ENCODE measurements around the gene DAND5.

DAND5 gene, protein sequence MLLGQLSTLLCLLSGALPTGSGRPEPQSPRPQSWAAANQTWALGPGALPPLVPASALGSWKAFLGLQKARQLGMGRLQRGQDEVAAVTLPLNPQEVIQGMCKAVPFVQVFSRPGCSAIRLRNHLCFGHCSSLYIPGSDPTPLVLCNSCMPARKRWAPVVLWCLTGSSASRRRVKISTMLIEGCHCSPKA

DNA sequence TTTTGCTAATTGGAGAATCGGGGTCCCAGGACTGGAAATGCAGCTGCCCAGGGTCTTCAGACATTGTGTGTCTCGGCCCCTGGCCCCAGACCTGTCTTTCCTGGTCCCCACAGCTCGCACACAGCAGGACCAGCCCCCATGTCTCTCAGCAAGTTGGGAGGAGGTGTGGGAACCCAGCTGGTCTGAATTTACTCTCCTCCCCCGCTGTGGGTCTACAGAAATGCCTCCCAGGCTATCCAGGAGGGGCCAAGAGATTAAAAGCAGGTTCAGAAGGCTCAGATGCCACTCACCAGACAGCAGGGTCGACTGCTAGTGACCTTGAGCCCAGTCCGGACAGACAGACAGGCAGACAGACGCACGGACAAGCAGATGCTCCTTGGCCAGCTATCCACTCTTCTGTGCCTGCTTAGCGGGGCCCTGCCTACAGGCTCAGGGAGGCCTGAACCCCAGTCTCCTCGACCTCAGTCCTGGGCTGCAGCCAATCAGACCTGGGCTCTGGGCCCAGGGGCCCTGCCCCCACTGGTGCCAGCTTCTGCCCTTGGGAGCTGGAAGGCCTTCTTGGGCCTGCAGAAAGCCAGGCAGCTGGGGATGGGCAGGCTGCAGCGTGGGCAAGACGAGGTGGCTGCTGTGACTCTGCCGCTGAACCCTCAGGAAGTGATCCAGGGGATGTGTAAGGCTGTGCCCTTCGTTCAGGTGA, at the start of gene DAND5:
Gene DAND5, plus strand, starts transcription at position 285 of the 697 bp plus-strand sequence. Its CDS starts 85 bp downstream, at position 370.
- DNase-seq = no peak

DNA sequence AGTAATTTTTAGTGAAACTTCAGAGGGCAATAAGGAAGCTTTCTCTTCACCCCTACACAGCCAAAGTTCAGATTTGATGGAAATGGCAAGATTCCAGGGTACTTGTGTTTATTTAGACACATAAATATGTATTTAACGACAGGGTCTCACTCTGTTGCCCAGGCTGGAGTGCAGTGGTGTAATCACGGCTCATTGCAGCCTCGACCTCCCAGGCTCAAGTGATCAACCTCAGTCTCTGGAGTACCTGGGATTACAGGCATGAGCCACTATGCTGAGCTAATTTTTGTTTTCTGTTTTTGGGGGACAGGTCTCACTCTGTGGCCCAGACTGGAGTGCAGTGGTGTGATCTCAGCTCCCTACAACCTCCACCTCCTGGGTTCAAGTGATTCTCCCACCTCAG, 48.3 kb upstream of the DAND5 start:
- no peak for DNase-seq

- DNase-seq = no peak
These were observed 46.4 kb upstream of the DAND5 start for GRCh38 chr19:12922959-12923358.

GRCh38 chr19:12924621-12925310, 44.6 kb upstream of the DAND5 start:
- DNase-seq = no peak

DNA sequence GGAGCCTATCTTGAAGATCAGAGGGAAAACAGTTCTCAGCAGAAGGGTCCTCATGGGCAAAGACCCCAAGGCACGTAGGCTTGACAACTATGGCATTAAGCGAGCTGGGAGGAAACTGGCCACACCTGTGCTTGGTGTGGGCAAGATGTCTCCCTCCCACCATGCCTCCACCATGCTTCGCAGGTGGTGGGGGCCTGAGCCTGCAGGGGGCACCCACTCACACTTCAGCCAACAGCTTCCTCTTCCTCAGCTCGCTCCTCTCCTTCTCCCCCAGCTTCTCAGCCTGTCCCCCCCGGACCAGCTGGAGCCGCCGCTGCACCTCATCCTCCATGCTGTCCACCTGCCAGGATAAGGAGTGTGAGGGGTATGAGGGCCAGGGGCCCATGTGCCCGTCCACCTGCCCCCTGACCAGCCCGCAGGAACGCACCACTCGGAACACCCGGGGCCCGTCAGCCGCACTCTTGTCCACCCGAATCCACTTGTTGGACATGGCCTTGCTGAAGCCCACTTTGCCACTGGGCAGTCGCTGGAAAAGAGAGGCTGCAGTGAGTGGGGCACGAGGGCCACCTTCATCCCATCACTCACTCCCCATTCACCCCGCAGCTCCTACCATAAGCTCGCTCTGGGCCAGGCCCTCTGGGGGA, 39.3 kb upstream of the DAND5 start:
- DNase-seq = no peak

GRCh38 chr19:12932392-12933286, 36.7 kb upstream of the DAND5 start:
- DNase-seq = no peak

- DNase-seq = peak; percentile 84 to 90
These were observed 35.9 kb upstream of the DAND5 start, which contains the start of gene FARSA for GRCh38 chr19:12933287-12934072. FARSA (minus strand) TSS chr19:12933711; CDS start chr19:12933696, 15 bp downstream.

GRCh38 chr19:12935071-12935470, 34.3 kb upstream of the DAND5 start:
- no peak for DNase-seq

- DNase-seq = no peak
These were observed 32.8 kb upstream of the DAND5 start for GRCh38 chr19:12936582-12936981.

- no peak for DNase-seq
These were observed 32.1 kb upstream of the DAND5 start for GRCh38 chr19:12937093-12937926.

DNA sequence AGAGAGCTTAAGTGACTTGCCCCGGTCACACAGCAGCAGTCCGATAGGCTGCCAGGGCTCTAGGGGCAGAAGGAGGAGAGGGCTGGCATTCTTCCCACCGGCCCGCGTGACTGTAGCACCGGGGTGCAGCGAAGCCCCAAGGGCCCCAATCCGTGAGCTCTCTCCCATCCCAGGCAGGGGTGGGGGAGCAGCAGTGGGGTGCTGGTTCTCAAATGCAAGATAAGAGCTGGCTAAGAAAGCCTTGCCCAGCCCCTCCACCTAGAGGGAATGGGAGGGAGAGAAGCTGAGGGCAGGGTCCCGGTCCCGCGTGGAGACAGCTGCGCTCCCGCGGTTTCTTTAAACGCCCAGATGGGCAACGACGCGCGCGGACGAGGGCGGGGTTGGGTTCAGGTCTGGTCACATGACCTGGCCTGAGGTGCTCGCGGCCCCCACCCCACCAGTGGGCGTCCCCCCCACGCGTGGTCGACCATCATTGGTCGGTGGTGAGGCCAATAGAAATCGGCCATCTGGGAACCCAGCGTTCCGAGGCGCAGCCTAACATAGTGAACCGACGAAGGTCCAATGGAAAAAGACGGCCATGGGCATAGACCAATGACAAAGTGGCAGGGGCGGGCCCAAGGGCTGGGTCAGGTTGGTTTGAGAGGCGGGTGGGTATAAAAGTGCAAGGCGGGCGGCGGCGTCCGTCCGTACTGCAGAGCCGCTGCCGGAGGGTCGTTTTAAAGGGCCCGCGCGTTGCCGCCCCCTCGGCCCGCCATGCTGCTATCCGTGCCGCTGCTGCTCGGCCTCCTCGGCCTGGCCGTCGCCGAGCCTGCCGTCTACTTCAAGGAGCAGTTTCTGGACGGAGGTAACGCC, 31.2 kb upstream of the DAND5 start, which contains the start of gene CALR:
Gene CALR, plus strand, starts transcription at position 683 of the 852 bp plus-strand sequence. Its CDS starts 71 bp downstream, at position 754.
- DNase-seq = peak; percentile 98

DNA sequence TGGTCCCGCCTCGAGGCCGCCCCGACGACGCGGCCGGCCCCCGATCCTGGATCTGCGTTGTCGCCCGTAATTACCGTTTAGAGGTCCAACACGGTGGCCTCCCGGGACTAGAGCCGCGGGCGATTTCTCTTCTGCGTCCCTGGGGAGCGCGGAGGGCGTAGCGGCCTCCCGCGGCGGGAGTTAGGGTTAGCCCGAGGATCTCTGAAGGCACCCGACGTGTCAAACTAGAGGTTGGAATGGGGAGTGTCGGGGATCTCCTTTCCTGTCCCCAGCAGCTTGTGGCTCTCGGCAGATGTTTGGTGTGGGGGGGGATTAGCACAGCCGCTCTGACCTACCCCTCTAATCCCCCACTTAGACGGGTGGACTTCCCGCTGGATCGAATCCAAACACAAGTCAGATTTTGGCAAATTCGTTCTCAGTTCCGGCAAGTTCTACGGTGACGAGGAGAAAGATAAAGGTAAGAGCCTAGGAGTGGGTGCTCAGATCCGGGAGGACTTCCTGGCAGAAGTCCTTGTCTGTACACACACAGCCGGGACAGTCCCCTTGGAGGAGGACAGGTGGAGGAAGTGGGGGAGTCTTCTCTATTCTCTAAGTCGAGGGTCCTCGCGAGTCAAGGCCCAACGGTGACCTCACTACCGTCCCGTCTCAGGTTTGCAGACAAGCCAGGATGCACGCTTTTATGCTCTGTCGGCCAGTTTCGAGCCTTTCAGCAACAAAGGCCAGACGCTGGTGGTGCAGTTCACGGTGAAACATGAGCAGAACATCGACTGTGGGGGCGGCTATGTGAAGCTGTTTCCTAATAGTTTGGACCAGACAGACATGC, 30.4 kb upstream of the DAND5 start:
- peak in 1 of 2 donors; percentile 26 for DNase-seq

- no peak for DNase-seq
These were observed 29.4 kb upstream of the DAND5 start for GRCh38 chr19:12939975-12940423.

DNA sequence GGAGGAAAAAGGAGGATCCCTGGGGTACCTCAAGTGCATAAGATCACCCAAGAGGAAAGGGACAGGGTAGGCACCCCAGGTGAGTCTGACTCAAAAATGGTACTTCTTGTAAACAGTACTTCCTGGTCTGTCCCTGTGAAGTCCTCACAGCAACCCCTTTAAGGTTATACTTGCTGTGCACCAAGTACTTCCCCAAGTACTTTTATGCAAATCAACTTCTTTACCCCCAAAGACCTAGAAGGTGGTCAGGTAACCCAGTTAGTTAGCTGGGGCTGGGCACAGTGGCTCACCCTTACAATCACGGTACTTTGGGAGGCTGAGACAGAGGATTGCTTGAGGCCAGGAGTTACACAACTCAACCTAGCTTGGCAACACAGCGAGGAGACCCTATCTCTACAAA, 28.5 kb upstream of the DAND5 start:
- no peak for DNase-seq

DNA sequence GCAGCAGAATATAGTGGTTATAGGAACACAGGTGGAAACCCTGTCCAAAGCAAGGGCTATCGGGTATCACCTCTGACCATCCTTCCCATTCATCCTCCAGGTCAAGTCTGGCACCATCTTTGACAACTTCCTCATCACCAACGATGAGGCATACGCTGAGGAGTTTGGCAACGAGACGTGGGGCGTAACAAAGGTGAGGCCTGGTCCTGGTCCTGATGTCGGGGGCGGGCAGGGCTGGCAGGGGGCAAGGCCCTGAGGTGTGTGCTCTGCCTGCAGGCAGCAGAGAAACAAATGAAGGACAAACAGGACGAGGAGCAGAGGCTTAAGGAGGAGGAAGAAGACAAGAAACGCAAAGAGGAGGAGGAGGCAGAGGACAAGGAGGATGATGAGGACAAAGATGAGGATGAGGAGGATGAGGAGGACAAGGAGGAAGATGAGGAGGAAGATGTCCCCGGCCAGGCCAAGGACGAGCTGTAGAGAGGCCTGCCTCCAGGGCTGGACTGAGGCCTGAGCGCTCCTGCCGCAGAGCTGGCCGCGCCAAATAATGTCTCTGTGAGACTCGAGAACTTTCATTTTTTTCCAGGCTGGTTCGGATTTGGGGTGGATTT, 25.8 kb upstream of the DAND5 start:
- DNase-seq = no peak

DNA sequence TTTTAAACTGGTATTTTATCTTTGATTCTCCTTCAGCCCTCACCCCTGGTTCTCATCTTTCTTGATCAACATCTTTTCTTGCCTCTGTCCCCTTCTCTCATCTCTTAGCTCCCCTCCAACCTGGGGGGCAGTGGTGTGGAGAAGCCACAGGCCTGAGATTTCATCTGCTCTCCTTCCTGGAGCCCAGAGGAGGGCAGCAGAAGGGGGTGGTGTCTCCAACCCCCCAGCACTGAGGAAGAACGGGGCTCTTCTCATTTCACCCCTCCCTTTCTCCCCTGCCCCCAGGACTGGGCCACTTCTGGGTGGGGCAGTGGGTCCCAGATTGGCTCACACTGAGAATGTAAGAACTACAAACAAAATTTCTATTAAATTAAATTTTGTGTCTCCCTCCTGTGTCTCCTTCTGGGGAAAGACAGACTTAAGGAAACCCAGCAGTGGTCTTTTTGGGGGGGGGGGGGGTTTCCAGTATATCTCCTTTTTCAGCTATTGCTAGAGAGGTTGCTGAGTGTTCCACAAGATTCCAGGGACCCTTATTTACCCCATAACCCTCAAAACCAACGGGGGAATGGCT, 25.2 kb upstream of the DAND5 start:
- no peak for DNase-seq

- peak; percentile 99 for DNase-seq
These were observed 23.8 kb upstream of the DAND5 start, which contains the start of gene RAD23A for GRCh38 chr19:12945479-12946091. RAD23A (plus strand) TSS chr19:12945862; CDS start chr19:12945949, 87 bp downstream.

Measured in stimulated activated CD4-positive, alpha-beta T cell treated with anti-CD3 and anti-CD28 coated beads, Interleukin-2, amount 100 ng/mL, for 48 hours (primary cell).